Measurements from ENCODE around the gene ARHGAP6. TPM values are rescaled to one million over a fixed set of nuclear protein-coding genes. Genes with fewer than 3 reads are reported as not detected.

The ARHGAP6 gene
- total RNA-seq, 1 donor from 2014 or later, result 33.6 TPM

DNA sequence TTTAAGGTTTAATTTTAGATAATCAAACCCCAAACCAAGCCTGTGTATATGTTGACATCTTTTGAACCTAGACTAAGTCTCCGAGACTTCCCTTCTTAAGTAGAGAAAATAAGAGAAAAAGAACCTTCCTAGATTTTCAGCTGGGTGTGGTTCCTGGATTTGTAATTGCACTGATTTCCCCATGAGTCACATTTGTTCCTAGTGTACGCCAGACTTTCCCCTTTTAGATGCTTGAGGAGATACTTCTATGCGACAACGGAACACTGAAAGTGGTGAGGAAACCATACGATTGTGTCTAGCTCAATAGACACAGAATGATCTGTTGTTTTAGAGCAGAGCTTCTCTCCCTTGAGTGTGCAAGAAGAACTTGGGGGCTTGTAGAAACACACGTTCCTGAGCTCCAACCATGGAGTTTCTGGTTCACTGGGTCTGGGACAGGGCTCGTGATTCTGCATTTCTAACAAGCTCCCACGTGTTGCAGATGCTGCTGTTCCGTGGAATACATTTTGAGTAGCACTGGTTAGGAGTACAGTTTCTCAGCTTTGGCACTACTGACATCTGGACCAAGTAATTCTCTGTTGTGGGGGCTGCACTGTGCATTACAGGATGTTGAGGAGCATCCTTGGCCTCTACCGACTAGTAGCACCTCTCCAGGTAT, 285.4 kb downstream of the ARHGAP6 start:
- Histone ChIP-seq H3K36me3 (no peaks in the 10 kb centered on the region), H3K9me3 (no peaks in the 10 kb centered on the region), H3K27ac (peak overlapping the region; percentile 44 to 61), H3K4me1 (peaks cover 0 to 21% of the 10 kb centered on the region in 2 donors), H3K27me3 (no peaks in the 10 kb centered on the region), H3K4me3 (no peak overlapping the region)
- DNase-seq (ENCODE audit: low spot score in 2 of 2), result no peak
- intact Hi-C loops (cut with DNase I), result loop anchor here (2.0 to 10.0 kb wide), 5 partner anchors 57 to 374 kb away; partner anchors contain the start of gene MSL3
- TF ChIP-seq, protein P1, sequence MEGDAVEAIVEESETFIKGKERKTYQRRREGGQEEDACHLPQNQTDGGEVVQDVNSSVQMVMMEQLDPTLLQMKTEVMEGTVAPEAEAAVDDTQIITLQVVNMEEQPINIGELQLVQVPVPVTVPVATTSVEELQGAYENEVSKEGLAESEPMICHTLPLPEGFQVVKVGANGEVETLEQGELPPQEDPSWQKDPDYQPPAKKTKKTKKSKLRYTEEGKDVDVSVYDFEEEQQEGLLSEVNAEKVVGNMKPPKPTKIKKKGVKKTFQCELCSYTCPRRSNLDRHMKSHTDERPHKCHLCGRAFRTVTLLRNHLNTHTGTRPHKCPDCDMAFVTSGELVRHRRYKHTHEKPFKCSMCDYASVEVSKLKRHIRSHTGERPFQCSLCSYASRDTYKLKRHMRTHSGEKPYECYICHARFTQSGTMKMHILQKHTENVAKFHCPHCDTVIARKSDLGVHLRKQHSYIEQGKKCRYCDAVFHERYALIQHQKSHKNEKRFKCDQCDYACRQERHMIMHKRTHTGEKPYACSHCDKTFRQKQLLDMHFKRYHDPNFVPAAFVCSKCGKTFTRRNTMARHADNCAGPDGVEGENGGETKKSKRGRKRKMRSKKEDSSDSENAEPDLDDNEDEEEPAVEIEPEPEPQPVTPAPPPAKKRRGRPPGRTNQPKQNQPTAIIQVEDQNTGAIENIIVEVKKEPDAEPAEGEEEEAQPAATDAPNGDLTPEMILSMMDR (IDR thresholded peaks at IDR 0.05), result no peak

DNA sequence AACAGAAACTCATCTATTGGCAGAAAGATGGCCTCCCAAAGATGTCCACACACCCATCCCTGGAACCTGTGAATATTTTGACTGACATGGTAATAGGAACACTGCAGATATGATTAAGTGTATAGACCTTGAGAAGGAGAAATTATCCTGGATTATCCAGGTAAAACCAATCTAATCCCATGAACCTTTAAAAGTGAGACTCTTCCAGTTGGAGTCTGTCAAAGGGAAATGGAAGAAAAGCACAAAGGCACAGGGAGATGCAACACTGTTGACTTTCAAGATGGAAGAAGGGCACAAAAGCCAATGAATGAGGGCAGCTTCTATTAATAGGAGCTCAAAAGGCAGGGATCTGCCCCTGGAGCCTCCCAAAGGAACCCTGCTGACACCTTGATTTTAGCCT, 289.6 kb downstream of the ARHGAP6 start:
- Histone ChIP-seq H3K27ac (no peak overlapping the region), H3K27me3 (no peaks in the 10 kb centered on the region), H3K4me3 (no peak overlapping the region), H3K9me3 (no peaks in the 10 kb centered on the region), H3K36me3 (no peaks in the 10 kb centered on the region), H3K4me1 (peaks cover 0 to 5% of the 10 kb centered on the region in 2 donors)
- no peak for DNase-seq (ENCODE audit: low spot score in 2 of 2)
- intact Hi-C loops (cut with DNase I), result no loop called here
- TF ChIP-seq, protein P1 (IDR thresholded peaks at IDR 0.05), result no peak

DNA sequence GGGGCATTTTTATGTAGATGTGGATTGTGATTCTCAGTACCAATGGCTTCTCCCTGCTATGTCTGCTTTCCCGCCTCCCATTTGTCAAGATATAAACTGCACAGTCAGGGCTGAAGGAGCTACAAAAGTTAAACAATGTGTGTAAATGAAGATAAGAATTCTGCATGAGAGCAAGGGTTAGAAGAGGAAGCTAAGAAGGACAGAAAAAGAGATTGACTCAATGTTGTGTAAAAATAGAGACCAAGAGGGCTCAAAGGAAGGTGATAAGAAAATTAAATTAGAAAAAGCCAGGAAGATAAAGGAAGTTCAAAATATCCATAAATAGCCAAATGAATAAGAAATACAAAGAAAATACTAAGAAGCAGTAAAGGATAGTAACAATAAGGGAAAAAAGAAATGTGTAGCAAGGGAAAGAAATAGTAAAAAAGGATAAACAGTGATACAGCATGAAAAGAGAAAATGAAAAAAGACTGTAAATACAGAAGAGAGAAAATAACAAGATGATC, 290.1 kb downstream of the ARHGAP6 start:
- Histone ChIP-seq H3K4me1 (peaks cover 0 to 3% of the 10 kb centered on the region in 2 donors), H3K27ac (no peak overlapping the region), H3K9me3 (no peaks in the 10 kb centered on the region), H3K36me3 (no peaks in the 10 kb centered on the region), H3K27me3 (no peaks in the 10 kb centered on the region), H3K4me3 (no peak overlapping the region)
- no peak for DNase-seq (ENCODE audit: low spot score in 2 of 2)
- TF ChIP-seq, protein P1 (IDR thresholded peaks at IDR 0.05), result no peak
- intact Hi-C loops (cut with DNase I), result no loop called here

DNA sequence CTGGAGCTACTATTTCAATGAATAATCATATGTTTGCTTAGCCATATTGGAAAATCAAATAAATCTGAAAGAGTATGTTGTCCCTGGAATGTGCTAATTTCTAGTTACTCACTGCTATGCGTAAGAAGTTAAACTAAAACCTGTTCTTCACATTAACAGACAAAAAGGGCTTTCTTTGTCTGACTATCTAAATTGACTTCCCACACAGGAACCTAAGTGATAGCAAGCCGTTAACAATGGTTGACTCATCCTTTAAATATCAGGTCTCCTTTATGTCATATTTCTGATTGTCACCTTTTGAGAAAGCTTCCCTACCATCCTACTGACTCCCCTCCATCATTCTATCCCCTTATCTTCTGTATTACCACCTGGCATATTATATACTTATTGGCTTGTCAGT, 291.1 kb downstream of the ARHGAP6 start:
- no peak overlapping the region for H3K4me3 ChIP-seq
- H3K9me3 ChIP-seq, result no peaks in the 10 kb centered on the region
- H3K36me3 ChIP-seq, result no peaks in the 10 kb centered on the region
- no peaks in the 10 kb centered on the region for H3K27me3 ChIP-seq
- H3K27ac ChIP-seq, result no peak overlapping the region
- intact Hi-C loops (cut with DNase I), result no loop called here
- no peak for DNase-seq (ENCODE audit: low spot score in 2 of 2)
- TF ChIP-seq, protein P1 (IDR thresholded peaks at IDR 0.05), result no peak
- H3K4me1 ChIP-seq, result no peaks in the 10 kb centered on the region

DNA sequence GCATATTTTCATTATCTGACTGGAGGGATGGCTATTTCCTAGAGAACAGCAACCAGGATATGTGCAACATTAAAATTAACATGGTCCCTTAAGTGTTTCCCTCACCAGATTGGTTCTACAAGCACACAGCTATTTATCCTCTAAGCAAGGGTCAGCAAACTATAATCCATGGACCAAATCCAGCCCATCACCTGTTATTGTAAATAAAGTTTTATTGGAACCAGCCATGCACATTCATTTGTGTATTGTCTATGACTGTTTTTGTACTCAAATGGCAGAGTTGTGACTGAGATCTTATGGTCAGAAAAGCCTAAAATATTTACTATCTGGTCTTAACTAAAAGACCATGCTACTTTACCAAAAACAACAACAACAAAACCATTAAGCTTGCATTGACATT, 294.6 kb downstream of the ARHGAP6 start:
- TF ChIP-seq, protein P1 (IDR thresholded peaks at IDR 0.05), result no peak
- H3K27me3 ChIP-seq, result no peaks in the 10 kb centered on the region
- H3K4me1 ChIP-seq, result no peaks in the 10 kb centered on the region
- intact Hi-C loops (cut with DNase I), result no loop called here
- DNase-seq (ENCODE audit: low spot score in 2 of 2), result no peak
- H3K9me3 ChIP-seq, result no peaks in the 10 kb centered on the region
- no peak overlapping the region for H3K27ac ChIP-seq
- no peak overlapping the region for H3K4me3 ChIP-seq
- no peaks in the 10 kb centered on the region for H3K36me3 ChIP-seq

Data from ascending aorta (tissue), 2 donors.